NCI-H2196 (cell line): ENCODE data around the gene INSR.
"Not testable (repeated sequence)": the region's sequence is repeated elsewhere in the genome, so short reads cannot be mapped to it uniquely, and the experiment has no call there.

Experiments
- DNase-seq: peaks from one replicate; lab custom pipeline; 2025; ENCODE audit not compliant: unreplicated experiment; lab: John Stamatoyannopoulos, UW

INSR gene

DNA sequence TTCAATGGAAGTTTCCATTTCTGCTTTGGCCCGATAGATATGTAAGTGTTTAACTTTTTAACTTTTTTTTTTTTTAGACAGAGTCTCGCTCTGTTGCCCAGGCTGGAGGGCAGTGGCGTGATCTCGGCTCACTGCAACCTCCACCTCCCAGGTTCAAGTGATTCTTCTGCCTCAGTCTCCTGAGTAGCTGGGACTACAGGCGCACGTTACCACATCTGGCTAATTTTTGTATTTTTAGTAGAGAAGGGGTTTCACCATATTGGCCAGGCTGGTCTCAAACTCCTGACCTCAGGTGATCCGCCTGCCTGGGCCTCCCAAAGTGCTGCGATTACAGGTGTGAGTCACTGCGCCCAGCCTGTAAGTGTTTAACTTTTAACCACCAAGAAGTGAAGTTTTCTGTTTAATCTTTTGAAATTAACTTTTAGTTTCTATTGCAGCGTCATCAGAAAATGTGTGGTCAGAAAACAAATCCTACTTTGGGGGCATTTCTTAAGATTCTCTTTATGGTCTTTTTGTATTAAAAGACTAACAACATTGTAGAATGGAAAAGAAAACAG is 147.0 kb downstream of the INSR start:
- not testable (repeated sequence) for DNase-seq

GRCh38 chr19:7146086-7146485 is 148.1 kb downstream of the INSR start:
- not testable (repeated sequence) for DNase-seq

- no peak for DNase-seq
These were observed 148.7 kb downstream of the INSR start for GRCh38 chr19:7145494-7145893.

GRCh38 chr19:7142771-7143170 is 151.4 kb downstream of the INSR start:
- no peak for DNase-seq

DNA sequence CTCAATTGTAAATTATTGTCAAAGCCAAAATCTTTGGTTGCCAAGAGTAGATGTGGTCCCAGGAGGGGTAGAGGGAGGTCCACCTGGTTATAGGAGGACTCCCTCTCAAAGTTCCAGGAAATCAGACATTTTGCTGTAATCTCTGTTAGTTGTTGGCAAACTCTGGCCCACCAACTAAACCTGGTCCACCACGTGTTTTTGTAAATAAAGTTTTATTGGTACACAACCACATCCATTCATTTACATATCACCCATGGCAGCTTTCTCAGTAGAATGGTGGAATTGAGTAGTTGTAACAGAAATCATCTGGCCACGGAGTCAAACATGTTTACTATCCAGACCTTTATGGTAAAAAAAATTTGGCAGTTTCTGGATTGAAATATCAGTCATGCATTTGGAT is 154.1 kb downstream of the INSR start:
- DNase-seq, result no peak

DNA sequence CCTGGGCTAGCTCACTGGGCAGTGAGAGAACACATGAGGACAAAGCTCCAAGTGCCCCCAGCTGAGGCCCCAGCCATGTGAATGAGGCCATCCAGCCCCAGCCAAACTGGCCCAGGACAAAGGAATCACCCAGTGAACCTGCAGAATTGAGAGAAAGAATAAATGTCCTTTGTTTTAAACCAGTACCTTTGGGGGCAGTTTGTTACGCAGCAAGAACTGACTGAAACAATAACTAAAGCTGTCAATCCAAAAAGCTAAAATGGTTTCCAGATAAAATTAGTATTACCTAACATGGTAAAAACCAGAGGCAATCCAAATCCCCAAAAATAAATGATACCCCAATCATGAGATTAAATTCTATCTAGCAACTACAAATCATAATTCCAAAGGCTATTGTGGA is 155.1 kb downstream of the INSR start:
- DNase-seq, result no peak

- no peak for DNase-seq
These were observed 155.8 kb downstream of the INSR start for GRCh38 chr19:7138402-7138801.

- DNase-seq, result no peak
These were observed 157.1 kb downstream of the INSR start for GRCh38 chr19:7137120-7137519.

DNA sequence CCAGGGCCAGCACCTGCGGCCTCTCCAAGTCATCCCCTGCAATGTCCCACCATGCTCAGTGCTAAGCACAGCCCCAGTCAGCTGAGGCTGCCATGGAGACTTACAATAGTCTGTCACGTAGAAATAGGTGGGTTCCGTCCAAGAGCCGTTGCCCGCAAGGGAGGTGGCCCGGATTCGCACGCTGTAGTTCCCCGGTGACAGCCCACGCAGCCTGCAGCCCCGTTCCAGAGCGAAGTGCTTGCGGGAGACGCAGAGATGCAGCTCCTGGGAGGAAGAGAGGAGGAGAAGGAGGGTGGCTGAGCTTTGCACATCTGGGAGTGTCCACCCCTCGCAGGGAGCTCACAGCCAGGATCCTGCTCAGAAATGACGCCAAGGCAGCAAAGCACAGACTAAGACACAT is 162.2 kb downstream of the INSR start:
- DNase-seq, result no peak

DNA sequence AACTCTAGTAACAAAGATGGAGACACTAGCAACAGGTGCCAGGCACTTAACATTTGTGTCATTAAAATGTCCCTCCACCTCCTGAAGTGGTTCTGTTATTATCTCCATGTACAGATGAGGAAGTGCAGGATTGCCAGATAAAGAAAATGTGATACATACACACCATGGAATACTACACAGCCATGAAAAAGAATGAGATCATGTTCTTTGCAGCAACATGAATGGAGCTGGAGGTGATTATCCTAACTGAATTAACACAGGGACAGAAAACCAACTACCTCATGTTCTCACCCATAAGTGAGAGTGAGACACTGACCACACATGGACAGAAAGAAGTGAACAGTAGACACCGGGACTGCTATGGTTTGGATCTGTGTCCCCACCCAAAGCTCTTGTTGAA is 164.2 kb downstream of the INSR start:
- DNase-seq, result no peak

- no peak for DNase-seq
These were observed 168.1 kb downstream of the INSR start for GRCh38 chr19:7126132-7126531.

- DNase-seq, result no peak
These were observed 169.0 kb downstream of the INSR start for GRCh38 chr19:7125221-7125620.

DNA sequence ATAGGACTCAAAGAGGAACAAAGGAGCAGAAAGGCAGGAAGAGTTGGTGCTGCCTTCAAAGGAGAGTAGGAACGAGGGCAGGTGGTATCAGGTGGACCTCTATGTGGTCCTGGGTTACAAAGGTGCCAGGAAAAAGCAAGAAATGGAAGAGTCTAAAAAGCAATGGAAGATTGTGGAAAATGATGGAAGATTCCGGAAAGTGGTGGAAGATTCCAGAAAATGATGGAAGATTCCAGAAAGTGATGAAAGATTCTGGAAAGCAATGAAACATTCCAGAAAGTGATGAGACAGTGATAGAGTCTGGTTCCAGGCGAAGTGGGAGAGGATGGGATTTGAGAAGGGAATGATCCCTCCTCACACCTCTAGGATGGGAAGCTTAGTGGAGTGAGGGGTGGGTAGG is 169.4 kb downstream of the INSR start:
- DNase-seq, result no peak

DNA sequence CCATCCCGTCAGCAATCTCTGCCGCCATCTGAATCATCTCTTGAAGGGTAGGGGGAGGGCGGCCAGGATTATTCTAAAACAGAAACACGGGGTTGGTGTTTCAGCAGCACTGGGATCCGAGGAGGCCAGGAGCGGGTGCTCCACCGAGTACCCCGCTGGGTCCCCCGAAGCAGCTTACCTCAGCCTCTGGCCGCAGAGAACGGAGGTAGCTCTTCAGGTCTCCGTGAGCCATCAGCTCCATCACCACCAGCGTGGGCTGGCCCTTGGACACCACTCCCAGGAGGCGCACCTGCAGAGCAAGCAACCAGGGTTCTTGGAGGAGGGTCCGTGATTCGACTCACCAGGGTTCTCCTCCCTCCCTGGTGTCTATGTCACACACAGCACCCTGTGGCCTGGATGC is 171.5 kb downstream of the INSR start:
- no peak for DNase-seq

DNA sequence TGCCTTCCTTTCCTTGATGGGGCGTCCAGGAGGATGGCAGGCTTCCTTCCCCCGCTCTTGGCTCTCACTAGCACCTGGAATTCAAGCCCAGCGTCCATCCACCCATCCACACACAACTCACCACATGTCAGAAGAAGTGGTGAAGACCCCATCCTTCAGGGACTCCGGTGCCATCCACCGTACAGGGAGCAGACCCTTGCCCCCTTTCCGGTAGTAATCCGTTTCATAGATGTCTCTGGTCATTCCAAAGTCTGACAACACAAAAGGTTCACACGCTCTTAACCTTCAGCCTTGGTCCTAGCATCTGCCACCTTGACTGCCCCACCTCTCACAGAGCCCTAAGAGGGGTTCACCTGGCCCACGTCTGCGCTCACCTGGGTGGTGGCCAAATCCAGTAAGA is 173.7 kb downstream of the INSR start:
- DNase-seq, result no peak

- no peak for DNase-seq
These were observed 174.6 kb downstream of the INSR start for GRCh38 chr19:7119582-7119981.

GRCh38 chr19:7117248-7117647 is 177.0 kb downstream of the INSR start:
- no peak for DNase-seq

DNA sequence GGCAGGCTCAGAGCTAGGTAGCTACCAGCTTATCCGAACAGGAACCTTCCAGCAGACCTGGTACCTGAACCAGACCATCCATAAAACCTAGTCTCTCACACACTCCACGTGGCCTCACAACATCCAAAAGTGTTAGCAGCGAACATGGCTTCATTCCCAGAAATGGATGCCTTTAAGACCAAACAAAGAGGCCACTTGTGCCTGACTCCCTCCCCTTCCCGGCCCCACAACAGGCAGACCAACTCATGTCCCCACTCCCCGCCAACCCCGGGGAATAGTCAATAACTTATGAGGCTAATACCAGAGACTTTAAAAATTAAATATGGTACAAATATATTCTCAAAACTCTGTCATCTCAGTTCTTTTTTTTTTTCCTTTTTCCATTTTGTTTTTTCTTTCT is 178.5 kb downstream of the INSR start:
- no peak for DNase-seq

DNA sequence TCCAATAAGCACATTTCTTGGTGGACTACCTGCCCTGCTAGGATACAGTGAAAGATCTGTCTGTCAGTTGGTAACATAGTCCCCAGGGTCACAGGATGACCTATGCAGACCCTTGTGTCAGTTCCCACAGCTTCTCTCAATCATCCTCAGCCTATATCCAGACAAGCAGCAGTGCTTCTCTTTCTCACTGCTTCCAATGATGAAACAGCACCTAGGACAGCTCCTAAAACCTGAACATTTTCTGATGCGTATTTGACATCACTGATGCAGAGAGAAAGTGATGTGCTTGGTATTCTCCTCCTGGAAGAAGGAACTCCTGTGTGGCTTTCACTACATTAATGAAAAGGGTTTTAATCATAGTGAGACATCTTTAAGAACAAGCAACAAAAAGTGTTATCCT is 181.0 kb downstream of the INSR start:
- no peak for DNase-seq

GRCh38 chr19:7112675-7113074 is 181.5 kb downstream of the INSR start:
- no peak for DNase-seq

DNA sequence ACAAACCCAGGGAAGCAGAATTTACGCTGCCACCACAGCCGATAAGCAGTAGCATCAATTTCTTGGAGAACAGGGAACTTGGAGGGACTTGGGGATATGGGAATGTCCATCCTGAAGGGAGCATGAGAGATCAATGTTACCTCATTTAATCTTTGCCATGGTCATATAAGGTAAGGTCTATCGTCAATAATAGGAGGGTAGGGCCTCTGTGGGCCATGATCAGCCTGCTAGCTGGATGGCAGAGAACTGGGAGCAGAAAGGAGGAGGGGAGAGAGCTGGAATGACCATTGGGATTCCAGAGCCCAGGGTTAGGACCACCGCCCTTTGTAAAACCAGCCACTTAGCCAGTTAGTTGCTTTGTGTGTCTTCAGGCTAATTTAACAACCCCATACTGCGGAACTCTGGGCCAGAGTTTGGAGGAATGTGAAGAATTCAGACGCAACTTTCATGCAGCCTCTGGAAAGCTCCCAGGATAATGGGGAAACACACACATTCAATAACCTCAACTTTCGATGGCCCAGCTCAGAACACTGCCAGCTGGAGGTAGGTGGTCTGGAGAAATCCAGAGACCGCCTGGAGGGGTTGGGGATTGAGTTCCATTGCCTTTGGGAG is 184.4 kb downstream of the INSR start:
- DNase-seq, result no peak

- no peak for DNase-seq
These were observed 187.2 kb downstream of the INSR start for GRCh38 chr19:7106711-7107657.
